ENCODE data around the gene FAM162A.

DNA sequence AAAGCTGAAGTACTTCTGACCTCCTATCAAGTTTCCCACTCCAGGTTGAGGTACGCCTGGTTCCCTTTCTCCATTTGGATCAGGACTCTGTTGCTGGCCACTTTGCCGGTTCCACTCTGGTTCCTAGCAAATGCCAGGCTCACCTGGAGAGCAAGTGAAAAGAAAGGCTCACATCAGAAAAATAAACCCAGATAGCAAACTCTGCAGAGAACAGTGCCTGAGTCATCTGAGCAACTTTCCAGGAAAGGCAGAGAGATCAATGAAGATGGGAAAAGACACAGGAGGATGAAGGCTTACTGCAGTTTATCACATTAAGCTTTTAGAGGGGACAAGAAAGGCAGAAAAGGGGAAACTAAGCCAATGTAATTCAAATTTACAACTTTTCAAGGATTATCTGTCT, 73.7 kb downstream of the FAM162A start:
- no peak for TF ChIP-seq POU5F1 (IDR thresholded peaks at IDR 0.05; ENCODE audit: borderline replicate concordance, low read depth, low read length, partially characterized antibody)
- no peak for TF ChIP-seq MEF2A (IDR thresholded peaks at IDR 0.05; ENCODE audit: control insufficient read depth, low read depth, low read length)

Measured in K562 (cell line).